CD14-positive monocyte (primary cell): ENCODE results near the gene ADCY1. TPM values are rescaled to one million over a fixed set of nuclear protein-coding genes. Genes with fewer than 3 reads are reported as not detected.

Experiments used
- DNase-seq, 3 donors: peaks; one replicate each; pipeline ENCODE4 v3.0.0-alpha.2; 2011 to 2022
- H2AFZ ChIP-seq: 2 replicates; pipeline ENCODE4 v1.6.0; 2012; ENCODE audit warnings: mild to moderate bottlenecking, low read depth, low read length, inconsistent platforms; ENCODE audit not compliant: insufficient read depth, poor library complexity, severe bottlenecking
- H3K27ac ChIP-seq, 2 donors: 1 replicate in 1 of 2; 2 replicates in 1 of 2; pipeline ENCODE4 v1.5.1; 2012 to 2013; ENCODE audit warnings: low read length in 2 of 2, control low read depth in 1 of 2, inconsistent platforms in 1 of 2, low read depth in 1 of 2, mild to moderate bottlenecking in 1 of 2
- H3K27me3 ChIP-seq, 2 donors: one replicate each; pipeline versions ENCODE4 v1.6.0 to v1.6.1; 2011 to 2013; ENCODE audit warnings: low read length in 2 of 2; ENCODE audit not compliant: control insufficient read depth in 2 of 2, insufficient read depth in 2 of 2
- H3K36me3 ChIP-seq, 2 donors: replicated peaks in 1 of 2; 1 replicate in 1 of 2; 2 replicates in 1 of 2; pipeline versions ENCODE4 v1.5.1 to v1.6.1; 2012 to 2013; ENCODE audit warnings: low read length in 2 of 2, control low read depth in 1 of 2, inconsistent platforms in 1 of 2, mild to moderate bottlenecking in 1 of 2; ENCODE audit not compliant: insufficient read depth in 2 of 2, control insufficient read depth in 1 of 2
- H3K4me1 ChIP-seq, 2 donors: 1 replicate in 1 of 2; 2 replicates in 1 of 2; pipeline versions ENCODE4 v1.5.1 to v1.6.1; 2012 to 2013; ENCODE audit warnings: low read length in 2 of 2, control low read depth in 1 of 2, inconsistent platforms in 1 of 2, mild to moderate bottlenecking in 1 of 2, moderate library complexity in 1 of 2; ENCODE audit not compliant: insufficient read depth in 2 of 2, control insufficient read depth in 1 of 2
- H3K4me2 ChIP-seq: replicated peaks from 2 replicates; pipeline ENCODE3; 2012; ENCODE audit warnings: low read length, moderate library complexity, mild to moderate bottlenecking; ENCODE audit not compliant: poor library complexity, severe bottlenecking; ENCODE audit errors: extremely low read depth
- H3K4me3 ChIP-seq, 3 experiments: fragments of 200-600 bp in 1 of 3; sonication (generic) in 1 of 3; replicated peaks in 1 of 3; 1 replicate in 2 of 3; 2 replicates in 1 of 3; pipeline ENCODE4 v1.5.1; 2011 to 2013; ENCODE audit warnings: low read length in 3 of 3, mild to moderate bottlenecking in 3 of 3, control low read depth in 2 of 3, low read depth in 2 of 3, inconsistent platforms in 1 of 3, moderate library complexity in 1 of 3
- H3K79me2 ChIP-seq: 2 replicates; pipeline ENCODE4 v1.6.0; 2012; ENCODE audit warnings: mild to moderate bottlenecking, control low read depth, inconsistent platforms, low read length, moderate library complexity; ENCODE audit not compliant: insufficient read depth
- H3K9ac ChIP-seq: 2 replicates; pipeline ENCODE4 v1.6.0; 2017; ENCODE audit warnings: low read length, mild to moderate bottlenecking; ENCODE audit not compliant: insufficient read depth, poor library complexity, severe bottlenecking
- H3K9me3 ChIP-seq, 2 donors: replicated peaks in 1 of 2; 1 replicate in 1 of 2; 2 replicates in 1 of 2; pipeline versions ENCODE4 v1.5.1 to v1.6.1; 2012 to 2013; ENCODE audit warnings: low read length in 2 of 2, control low read depth in 1 of 2; ENCODE audit not compliant: control insufficient read depth in 1 of 2, insufficient read depth in 1 of 2
- H4K20me1 ChIP-seq: 2 replicates; pipeline ENCODE4 v1.6.0; 2012; ENCODE audit warnings: mild to moderate bottlenecking, low read length, control low read depth, moderate library complexity; ENCODE audit not compliant: insufficient read depth
- H3K27ac Mint-ChIP-seq, 7 donors: one replicate each; pipeline ENCODE4 v1.8.0; 2020; ENCODE audit warnings: mild to moderate bottlenecking in 7 of 7, mixed read lengths in 7 of 7, moderate library complexity in 6 of 7, inconsistent platforms in 2 of 7
- H3K27me3 Mint-ChIP-seq, 3 donors: one replicate each; pipeline ENCODE4 v1.8.0; 2021 to 2022; ENCODE audit warnings: low read depth in 3 of 3, mild to moderate bottlenecking in 3 of 3, mixed read lengths in 3 of 3, moderate library complexity in 3 of 3, inconsistent platforms in 1 of 3
- H3K36me3 Mint-ChIP-seq, 2 donors: one replicate each; pipeline ENCODE4 v1.8.0; 2020; ENCODE audit warnings: mixed read lengths in 2 of 2, inconsistent platforms in 1 of 2, mild to moderate bottlenecking in 1 of 2
- H3K4me1 Mint-ChIP-seq: one replicate; pipeline ENCODE4 v1.8.0; 2020; ENCODE audit warnings: mild to moderate bottlenecking, mixed read lengths
- H3K4me3 Mint-ChIP-seq, 2 donors: one replicate each; pipeline ENCODE4 v1.8.0; 2020; ENCODE audit warnings: mild to moderate bottlenecking in 2 of 2, mixed read lengths in 2 of 2, moderate library complexity in 1 of 2
- H3K9me3 Mint-ChIP-seq, 7 donors: one replicate each; pipeline ENCODE4 v1.8.0; 2020 to 2022; ENCODE audit warnings: mixed read lengths in 7 of 7, mild to moderate bottlenecking in 6 of 7, moderate library complexity in 6 of 7, inconsistent platforms in 2 of 7
- CTCF ChIP-seq: fragments of 200-600 bp; IDR thresholded peaks from one replicate; pipeline ENCODE4 v1.8.0; 2022; ENCODE audit warnings: antibody characterized with exemption, mild to moderate bottlenecking
- WGBS: methylation state at CpG from one replicate; pipeline ENCODE4 v1.1.5; 2013; ENCODE audit warnings: missing lambda C conversion rate; ENCODE audit not compliant: insufficient coverage; 5-methylcytosine and 5-hydroxymethylcytosine counted together
- intact Hi-C, 2 donors: fragments of 100-400 bp; cut with micrococcal nuclease; formaldehyde crosslinking; loops; one replicate each; pipeline versions ENCODE4 v1.15.0 to v1.15.1; 2023
- polyA plus RNA-seq, 3 donors: library from polyadenylated mRNA; depleted of rRNA in 1 of 3; unstranded in 2 of 3; stranded (reverse) in 1 of 3; fragments of 300-500 nt in 2 of 3; fragments of >200 nt in 1 of 3; fragmentation: Illumina TruSeq in 2 of 3; gene quantifications; 1 replicate in 2 of 3; 2 replicates in 1 of 3; pipeline ENCODE4 v1.2.3, GENCODE V29; 2012 to 2021

ADCY1 gene
- polyA plus RNA-seq, 3 donors = 0.01 TPM; not detected in 2

GRCh38 chr7:45610019-45610418, 35.9 kb downstream of the ADCY1 start:
- H2AFZ ChIP-seq = no peak overlapping the region
- H3K4me2 ChIP-seq = no peak overlapping the region
- intact Hi-C loops = no loop called here
- no peak for TF ChIP-seq CTCF
- Mint-ChIP-seq H3K36me3 (no peaks in the 10 kb centered on the region), H3K4me1 (no peaks in the 10 kb centered on the region), H3K27ac (no peak overlapping the region), H3K27me3 (peaks cover 2 to 3% (median 3%) of the 10 kb centered on the region in 3 donors), H3K9me3 (peaks cover 11 to 37% (median 17%) of the 10 kb centered on the region in 7 donors), H3K4me3 (no peak overlapping the region)
- H3K4me3 ChIP-seq = no peak overlapping the region
- no peaks in the 10 kb centered on the region for H3K36me3 ChIP-seq
- DNase-seq = no peak
- no peak overlapping the region for H3K9ac ChIP-seq
- 100% methylated on average over 6 of the region's 10 CpGs for WGBS
- no peak overlapping the region for H3K27ac ChIP-seq
- H3K79me2 ChIP-seq = no peaks in the 10 kb centered on the region
- no peaks in the 10 kb centered on the region for H4K20me1 ChIP-seq
- H3K9me3 ChIP-seq = peaks cover 10 to 21% of the 10 kb centered on the region in 2 donors
- no peaks in the 10 kb centered on the region for H3K4me1 ChIP-seq
- no peaks in the 10 kb centered on the region for H3K27me3 ChIP-seq

GRCh38 chr7:45610660-45611299, 36.6 kb downstream of the ADCY1 start:
- H3K9me3 ChIP-seq = peaks cover 10 to 21% of the 10 kb centered on the region in 2 donors
- 70% methylated on average over 2 of the region's 3 CpGs for WGBS
- no peak overlapping the region for H2AFZ ChIP-seq
- no peaks in the 10 kb centered on the region for H4K20me1 ChIP-seq
- H3K27ac ChIP-seq = no peak overlapping the region
- H3K4me1 ChIP-seq = no peaks in the 10 kb centered on the region
- H3K27me3 ChIP-seq = no peaks in the 10 kb centered on the region
- Mint-ChIP-seq H3K27me3 (peaks cover 2 to 3% (median 3%) of the 10 kb centered on the region in 3 donors), H3K4me3 (no peak overlapping the region), H3K27ac (no peak overlapping the region), H3K36me3 (no peaks in the 10 kb centered on the region), H3K4me1 (no peaks in the 10 kb centered on the region), H3K9me3 (peaks cover 13 to 43% (median 19%) of the 10 kb centered on the region in 7 donors)
- DNase-seq = no peak
- no peak for TF ChIP-seq CTCF
- H3K79me2 ChIP-seq = no peaks in the 10 kb centered on the region
- no peak overlapping the region for H3K4me3 ChIP-seq
- no peaks in the 10 kb centered on the region for H3K36me3 ChIP-seq
- H3K4me2 ChIP-seq = no peak overlapping the region
- no peak overlapping the region for H3K9ac ChIP-seq
- intact Hi-C loops = no loop called here
